Middle frontal gyrus (tissue), 1 donor: ENCODE measurements around the gene PDE12.

Source experiments
- DNase-seq: peaks from one replicate; pipeline ENCODE4 v3.0.0-alpha.2; 2015; ENCODE audit warnings: low spot score; ENCODE audit errors: extremely low spot score

The PDE12 gene

GRCh38 chr3:57555738-57556458 lies at the start of gene PDE12:
Gene PDE12 (plus strand): TSS chr3:57556274. CDS start chr3:57556380, 106 bp downstream.
- peak; percentile 87 for DNase-seq

GRCh38 chr3:57512166-57512565 lies 43.9 kb upstream of the PDE12 start:
- DNase-seq: no peak

GRCh38 chr3:57518276-57518915 lies 37.7 kb upstream of the PDE12 start:
- DNase-seq: no peak

GRCh38 chr3:57530071-57530608 lies 25.9 kb upstream of the PDE12 start:
- no peak for DNase-seq

- DNase-seq: no peak
Measured at GRCh38 chr3:57538465-57538864, 17.6 kb upstream of the PDE12 start.

GRCh38 chr3:57544181-57545125 lies 11.6 kb upstream of the PDE12 start, which contains the start of gene DNAH12:
Gene DNAH12 (minus strand): TSS chr3:57544344. CDS start chr3:57542870, 1,474 bp downstream.
- no peak for DNase-seq

- no peak for DNase-seq
Measured at GRCh38 chr3:57545636-57546268, 10.3 kb upstream of the PDE12 start.

- no peak for DNase-seq
Measured at GRCh38 chr3:57546616-57547015, 9.5 kb upstream of the PDE12 start.

GRCh38 chr3:57555306-57555705 lies 768 bp upstream of the PDE12 start:
- no peak for DNase-seq

GRCh38 chr3:57556459-57557084 lies 498 bp downstream of the PDE12 start:
- DNase-seq: no peak

- no peak for DNase-seq
Measured at GRCh38 chr3:57557085-57557537, 1.0 kb downstream of the PDE12 start.

- DNase-seq: no peak
Measured at GRCh38 chr3:57559526-57559925, 3.5 kb downstream of the PDE12 start.

GRCh38 chr3:57569859-57570450 lies 13.9 kb downstream of the PDE12 start:
- no peak for DNase-seq

- no peak for DNase-seq
Measured at GRCh38 chr3:57570878-57571277, 14.8 kb downstream of the PDE12 start.

GRCh38 chr3:57572096-57572495 lies 16.0 kb downstream of the PDE12 start:
- DNase-seq: no peak

- DNase-seq: no peak
Measured at GRCh38 chr3:57575966-57576626, 20.0 kb downstream of the PDE12 start.

GRCh38 chr3:57577801-57578200 lies 21.7 kb downstream of the PDE12 start:
- no peak for DNase-seq

GRCh38 chr3:57582474-57583168 lies 26.5 kb downstream of the PDE12 start:
- DNase-seq: no peak

- no peak for DNase-seq
Measured at GRCh38 chr3:57583544-57583943, 27.5 kb downstream of the PDE12 start.
